ENCODE data around the gene PIK3C2G.

GRCh38 chr12:18521461-18521860 is 260.1 kb downstream of the PIK3C2G start:
- TF ChIP-seq CEBPB (IDR thresholded peaks at IDR 0.05; ENCODE audit: low read depth, low read length) (no peak), SMC3 (IDR thresholded peaks at IDR 0.05; ENCODE audit: low read depth, low read length) (no peak), CTCF (conservative IDR thresholded peaks at IDR 0.05; ENCODE audit: low read depth, low read length) (no peak), RAD21 (IDR thresholded peaks at IDR 0.05; ENCODE audit: low read length) (no peak), CHD1 (IDR thresholded peaks at IDR 0.05; ENCODE audit: low read depth, low read length) (no peak)

Data from IMR-90 (cell line).